GM13977 (cell line): Measurements from ENCODE around the gene NBPF4.

ENCODE experiments used
- DNase-seq: peaks from one replicate; pipeline ENCODE4 v3.0.0; 2012; ENCODE audit warnings: low spot score
- CTCF ChIP-seq: IDR thresholded peaks from 2 replicates; pipeline ENCODE4 v1.5.1; 2012; ENCODE audit warnings: mild to moderate bottlenecking, control low read depth; ENCODE audit not compliant: insufficient read depth; ENCODE audit errors: extremely low read depth, missing control alignments
- in situ Hi-C: fragments of 300-500 bp; cut with MboI; formaldehyde crosslinking; loops from one replicate; pipeline ENCODE4 v1.12.0; 2022; ENCODE audit warnings: low sequenced_read_pairs, low pct_unique_long_range_greater_than_20kb, mixed read lengths, inconsistent platforms; ENCODE audit not compliant: unreplicated experiment

Gene NBPF4

GRCh38 chr1:108192581-108192980, 51.3 kb downstream of the NBPF4 start:
- in situ Hi-C loops, result no loop called here
- no peak for TF ChIP-seq CTCF
- no peak for DNase-seq

DNA sequence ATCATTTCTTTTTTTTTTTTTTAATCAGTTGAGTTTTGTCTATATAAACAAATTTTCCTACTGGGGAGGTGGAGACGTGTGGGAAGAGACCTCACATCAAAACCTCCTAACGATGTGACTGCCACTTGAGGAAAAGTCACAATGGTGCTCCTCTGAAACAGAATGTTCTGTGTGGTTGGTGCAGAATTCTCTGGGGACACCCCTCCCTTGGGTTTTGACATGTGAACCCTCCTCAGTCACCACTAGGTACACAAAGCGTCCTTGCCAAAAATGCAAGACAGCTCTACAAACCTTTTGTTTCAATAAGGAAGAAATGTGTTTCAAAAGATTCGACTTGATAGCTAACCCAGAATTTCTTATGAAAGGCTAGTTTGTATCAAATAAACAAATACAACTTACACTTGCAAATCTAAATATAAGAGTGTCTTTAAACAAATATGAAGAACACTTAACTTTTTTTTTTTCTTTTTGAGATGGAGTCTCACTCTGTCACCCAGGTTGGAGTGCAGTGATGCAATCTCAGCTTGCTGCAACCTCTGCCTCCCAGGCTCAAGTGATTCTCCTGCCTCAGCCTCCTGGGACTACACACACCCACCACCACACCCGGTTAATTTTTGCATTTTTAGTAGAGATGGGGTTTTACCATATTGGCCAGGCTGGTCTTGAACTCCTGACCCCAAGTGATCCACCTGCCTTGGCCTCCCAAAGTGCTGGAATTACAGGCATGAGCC, 53.0 kb downstream of the NBPF4 start:
- in situ Hi-C loops, result no loop called here
- no peak for DNase-seq
- TF ChIP-seq CTCF, result no peak

DNA sequence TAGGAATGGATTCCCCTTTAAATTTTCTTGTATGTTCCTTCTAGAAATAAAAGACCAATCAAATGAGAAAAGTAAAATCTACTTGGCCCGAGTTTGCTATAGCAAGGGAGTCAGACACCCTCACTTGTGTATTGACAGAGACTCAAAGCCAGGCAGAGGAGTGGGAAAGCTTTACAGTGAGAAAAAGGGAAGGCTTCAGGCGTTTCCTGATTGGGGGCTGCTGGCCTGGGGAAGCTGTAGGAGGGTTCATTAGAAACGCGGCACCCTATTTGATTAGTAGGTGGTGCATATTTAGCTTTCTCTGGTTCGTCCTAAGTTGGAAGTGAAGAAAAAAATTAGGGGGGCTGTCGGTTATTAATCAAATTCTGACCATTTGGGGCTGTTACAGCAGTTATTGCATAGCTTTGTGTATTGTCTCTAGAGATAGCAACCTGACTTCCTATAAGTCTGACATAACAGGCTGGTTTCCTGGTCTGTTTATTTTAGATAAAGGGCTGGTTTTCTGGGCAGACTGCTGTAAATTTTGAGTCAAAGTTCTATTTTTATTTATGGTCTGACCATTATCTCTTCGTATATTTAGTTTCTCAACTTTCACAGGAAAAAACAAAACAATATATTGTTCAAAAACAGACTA, 53.8 kb downstream of the NBPF4 start:
- no peak for TF ChIP-seq CTCF
- no peak for DNase-seq
- in situ Hi-C loops, result no loop called here

DNA sequence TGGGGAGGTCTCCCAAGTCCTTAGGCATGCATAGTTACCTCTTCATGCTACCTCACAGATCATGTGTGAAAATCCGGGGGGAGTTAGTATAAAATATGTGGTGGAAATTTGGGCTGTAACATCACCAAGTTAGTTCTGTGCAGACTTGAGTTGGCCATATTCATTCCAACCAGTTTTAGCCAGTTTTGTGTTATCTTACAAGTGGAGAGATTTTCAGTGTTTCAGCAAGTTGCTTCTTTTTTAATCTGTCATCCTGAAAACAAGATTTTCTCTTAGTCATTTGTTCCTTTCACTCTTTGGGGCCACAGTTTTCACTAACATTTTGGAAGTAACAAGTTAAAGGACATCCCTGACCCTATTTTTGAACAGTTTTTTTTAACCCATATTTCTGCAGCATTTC, 55.1 kb downstream of the NBPF4 start:
- no peak for TF ChIP-seq CTCF
- in situ Hi-C loops, result no loop called here
- no peak for DNase-seq

DNA sequence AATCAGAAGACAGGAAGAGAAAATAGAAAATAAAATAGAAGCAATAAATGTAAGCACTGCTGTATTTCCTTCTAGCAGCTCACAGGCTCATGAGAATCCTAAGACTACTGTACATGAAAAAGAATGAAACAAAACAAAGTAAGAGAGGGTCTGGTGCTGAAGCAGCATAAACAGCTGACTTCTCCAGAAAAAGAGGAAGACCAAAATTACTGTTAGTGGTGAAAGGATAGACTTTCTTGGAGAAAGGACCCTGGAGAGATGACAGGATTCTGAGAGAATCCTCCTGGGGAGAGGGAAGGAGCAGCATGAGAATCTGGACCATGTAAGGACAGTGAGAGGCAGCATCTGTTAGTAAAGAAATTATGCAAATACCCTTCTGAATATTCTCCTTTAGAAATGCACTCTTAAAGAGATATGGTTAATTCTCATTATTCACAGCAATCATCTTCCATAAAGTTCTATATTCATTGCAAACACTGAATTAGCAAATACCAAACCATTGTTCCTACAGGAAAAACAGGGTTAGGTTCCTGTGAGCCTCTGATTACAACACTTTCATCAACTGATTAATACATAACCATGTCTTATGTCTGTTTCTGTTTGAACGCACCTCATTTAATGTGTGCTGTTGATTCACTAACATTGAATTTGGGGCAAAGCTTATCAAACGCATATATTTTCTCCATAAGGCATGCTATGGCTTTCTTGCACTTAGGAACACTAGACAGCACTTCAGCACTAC, 60.7 kb downstream of the NBPF4 start:
- in situ Hi-C loops, result no loop called here
- TF ChIP-seq CTCF, result no peak
- no peak for DNase-seq

DNA sequence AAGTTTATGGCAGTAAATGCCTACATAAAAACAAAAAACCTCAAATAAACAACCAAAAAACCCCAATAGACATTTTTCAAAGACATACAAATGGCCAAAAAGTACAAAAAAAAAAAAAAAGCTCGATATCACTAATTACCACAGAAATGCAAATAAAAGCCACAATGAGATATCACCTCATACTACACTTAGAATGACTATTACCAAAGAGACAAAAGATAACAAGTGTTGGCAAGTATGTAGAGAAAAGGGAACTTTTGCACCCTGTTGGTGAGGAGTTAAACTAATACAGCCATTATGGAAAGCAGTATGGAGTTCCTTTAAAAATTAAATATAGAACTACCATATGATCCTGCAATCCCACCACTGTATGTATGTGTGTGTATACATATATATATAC, 64.9 kb downstream of the NBPF4 start:
- in situ Hi-C loops, result no loop called here
- DNase-seq, result no peak
- TF ChIP-seq CTCF, result no peak
